ENCODE data around the gene ADAMTS16. TPM values are rescaled to one million over a fixed set of nuclear protein-coding genes. Genes with fewer than 3 reads are reported as not detected.

Gene ADAMTS16
- total RNA-seq, 2 experiments from 2014 or later: not detected

DNA sequence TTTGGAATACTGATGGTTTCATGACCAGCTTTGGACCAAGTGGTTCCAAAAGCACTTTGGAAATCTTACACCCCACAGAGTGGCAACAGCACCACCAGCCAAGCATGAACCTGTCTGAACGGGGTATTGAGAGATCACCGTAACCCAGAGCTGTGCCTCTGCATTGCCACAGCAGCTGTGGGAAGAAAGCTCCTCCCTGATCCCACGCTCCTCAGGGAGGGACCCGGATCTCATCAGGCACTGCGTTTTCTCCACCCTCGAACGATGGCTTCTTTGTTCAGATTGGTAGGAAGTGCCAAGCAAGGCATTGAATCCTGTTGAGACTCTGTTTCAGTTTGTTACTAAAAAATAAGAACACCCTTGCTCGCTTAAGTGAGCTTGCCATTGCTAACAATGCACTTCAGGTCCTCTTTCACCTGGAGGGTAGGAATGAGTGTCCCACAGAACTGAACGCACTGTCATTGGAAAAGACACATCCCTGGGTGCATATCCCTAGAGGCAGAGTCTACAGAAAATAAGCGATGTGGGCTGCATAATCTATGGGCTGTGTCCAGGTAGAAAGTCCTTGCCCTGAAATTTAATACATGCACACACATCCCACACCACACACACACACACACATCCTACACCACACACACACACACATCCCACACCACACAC, 164.4 kb downstream of the ADAMTS16 start:
- H3K4me1 Mint-ChIP-seq (ENCODE audit: low read depth): no peaks in the 10 kb centered on the region
- H3K4me3 Mint-ChIP-seq: no peak overlapping the region
- ChIA-PET CTCF (no interaction called here), POLR2A (no interaction called here)
- intact Hi-C loops (cut with micrococcal nuclease): no loop called here
- no peak overlapping the region for H3K27ac Mint-ChIP-seq
- no peaks in the 10 kb centered on the region for H3K36me3 Mint-ChIP-seq
- no peaks in the 10 kb centered on the region for H3K27me3 Mint-ChIP-seq
- peaks cover 19% of the 10 kb centered on the region for H3K9me3 Mint-ChIP-seq
- no peak for DNase-seq

- H3K27me3 Mint-ChIP-seq: no peaks in the 10 kb centered on the region
- no peak overlapping the region for H3K27ac Mint-ChIP-seq
- no peak for DNase-seq
- ChIA-PET CTCF (no interaction called here), POLR2A (no interaction called here)
- H3K9me3 Mint-ChIP-seq: peaks cover 16% of the 10 kb centered on the region
- H3K36me3 Mint-ChIP-seq: no peaks in the 10 kb centered on the region
- H3K4me1 Mint-ChIP-seq (ENCODE audit: low read depth): no peaks in the 10 kb centered on the region
- H3K4me3 Mint-ChIP-seq: no peak overlapping the region
- intact Hi-C loops (cut with micrococcal nuclease): no loop called here
Observed at GRCh38 chr5:5306696-5307095, 166.6 kb downstream of the ADAMTS16 start.

GRCh38 chr5:5308319-5308718, 168.2 kb downstream of the ADAMTS16 start:
- Mint-ChIP-seq H3K4me3 (no peak overlapping the region), H3K27ac (no peak overlapping the region), H3K36me3 (no peaks in the 10 kb centered on the region), H3K27me3 (no peaks in the 10 kb centered on the region), H3K9me3 (peaks cover 7% of the 10 kb centered on the region), H3K4me1 (ENCODE audit: low read depth) (no peaks in the 10 kb centered on the region)
- CTCF ChIA-PET: no interaction called here
- DNase-seq: no peak
- POLR2A ChIA-PET: no interaction called here
- intact Hi-C loops (cut with micrococcal nuclease): no loop called here

- Mint-ChIP-seq H3K4me1 (ENCODE audit: low read depth) (no peaks in the 10 kb centered on the region), H3K27ac (no peak overlapping the region), H3K4me3 (no peak overlapping the region), H3K27me3 (no peaks in the 10 kb centered on the region), H3K9me3 (peaks cover 2% of the 10 kb centered on the region), H3K36me3 (no peaks in the 10 kb centered on the region)
- CTCF ChIA-PET: no interaction called here
- POLR2A ChIA-PET: no interaction called here
- intact Hi-C loops (cut with micrococcal nuclease): no loop called here
- DNase-seq: no peak
Observed at GRCh38 chr5:5309645-5310044, 169.5 kb downstream of the ADAMTS16 start.

DNA sequence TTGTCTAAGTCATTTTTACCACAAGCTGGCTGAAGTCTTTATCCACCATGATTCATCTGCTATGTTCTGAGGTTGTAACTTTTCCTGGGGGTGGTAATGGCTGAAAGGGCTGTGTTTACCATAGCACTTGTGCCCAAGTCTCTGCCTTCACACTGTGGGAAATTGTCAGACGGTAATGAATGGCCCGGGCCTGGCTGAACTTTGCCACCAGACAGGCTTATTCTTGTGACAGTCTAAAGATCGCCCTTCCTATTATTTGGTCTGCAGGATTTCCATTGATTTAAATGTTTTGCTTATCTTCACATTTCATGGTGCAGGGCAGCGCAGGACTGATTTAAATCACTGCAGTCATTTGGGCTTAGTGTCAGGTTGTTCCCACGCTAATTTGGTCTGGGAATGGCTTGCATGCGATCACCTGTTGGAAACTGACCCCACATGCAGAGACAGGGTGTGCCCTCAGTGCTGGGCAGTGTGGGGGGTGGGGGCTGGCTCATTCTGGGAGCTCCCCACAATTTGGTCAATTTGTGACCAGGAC, 173.0 kb downstream of the ADAMTS16 start:
- ChIA-PET POLR2A (no interaction called here), CTCF (no interaction called here)
- H3K4me1 Mint-ChIP-seq (ENCODE audit: low read depth): no peaks in the 10 kb centered on the region
- H3K27me3 Mint-ChIP-seq: no peaks in the 10 kb centered on the region
- intact Hi-C loops (cut with micrococcal nuclease): no loop called here
- H3K36me3 Mint-ChIP-seq: no peaks in the 10 kb centered on the region
- no peak overlapping the region for H3K4me3 Mint-ChIP-seq
- DNase-seq: no peak
- H3K9me3 Mint-ChIP-seq: peaks cover 6% of the 10 kb centered on the region
- no peak overlapping the region for H3K27ac Mint-ChIP-seq

DNA sequence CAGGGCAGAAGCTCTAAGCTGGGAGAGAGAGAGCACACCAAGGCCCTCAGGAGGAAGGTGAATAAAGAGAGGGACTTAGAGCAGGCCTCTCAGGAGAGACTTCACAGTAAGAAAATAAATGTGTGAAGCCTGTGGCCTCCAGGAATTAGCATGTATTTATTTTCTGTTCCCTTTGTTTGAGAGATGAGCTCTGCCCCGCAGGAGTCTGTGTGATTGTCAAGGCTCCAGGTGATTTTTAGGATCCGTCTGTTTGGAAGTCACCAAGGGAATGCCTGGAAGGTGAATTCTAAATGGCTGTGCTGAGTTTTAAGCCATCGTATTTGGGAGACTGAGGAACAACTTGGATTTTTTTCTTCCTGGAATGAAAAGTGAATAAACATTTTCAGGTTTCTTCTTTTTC, 174.0 kb downstream of the ADAMTS16 start:
- DNase-seq: no peak
- Mint-ChIP-seq H3K36me3 (no peaks in the 10 kb centered on the region), H3K27me3 (no peaks in the 10 kb centered on the region), H3K4me3 (no peak overlapping the region), H3K27ac (no peak overlapping the region), H3K9me3 (peaks cover 6% of the 10 kb centered on the region), H3K4me1 (ENCODE audit: low read depth) (no peaks in the 10 kb centered on the region)
- CTCF ChIA-PET: no interaction called here
- POLR2A ChIA-PET: no interaction called here
- intact Hi-C loops (cut with micrococcal nuclease): no loop called here

DNA sequence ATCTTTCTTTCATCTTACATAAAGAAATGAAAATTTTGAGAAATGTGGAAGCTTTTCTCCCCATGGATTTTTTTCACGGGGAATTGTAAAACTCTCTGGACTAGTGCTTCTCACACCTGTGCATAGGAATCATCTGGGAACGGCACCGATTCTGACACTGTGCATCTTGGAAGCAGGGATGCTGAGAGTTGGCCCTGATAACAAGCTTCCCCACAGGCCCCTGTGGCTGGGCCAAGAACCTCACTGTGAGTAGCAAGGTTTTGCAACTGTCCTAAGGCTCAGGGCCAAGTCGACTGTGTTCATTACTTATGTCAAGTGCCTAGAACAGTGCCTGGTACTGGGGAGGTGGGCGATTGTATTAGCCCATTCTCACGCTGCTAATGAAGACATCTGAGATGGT, 174.5 kb downstream of the ADAMTS16 start:
- CTCF ChIA-PET: no interaction called here

GRCh38 chr5:5315068-5315980, 175.2 kb downstream of the ADAMTS16 start:
- CTCF ChIA-PET: no interaction called here
- POLR2A ChIA-PET: no interaction called here
- intact Hi-C loops (cut with micrococcal nuclease): no loop called here
- Mint-ChIP-seq H3K4me3 (no peak overlapping the region), H3K4me1 (ENCODE audit: low read depth) (no peaks in the 10 kb centered on the region), H3K27me3 (no peaks in the 10 kb centered on the region), H3K27ac (no peak overlapping the region), H3K36me3 (no peaks in the 10 kb centered on the region), H3K9me3 (peaks cover 5% of the 10 kb centered on the region)
- no peak for DNase-seq

More for the DNA sequence above, 174.5 kb downstream of the ADAMTS16 start:
- peaks cover 5% of the 10 kb centered on the region for H3K9me3 Mint-ChIP-seq
- DNase-seq: no peak
- no peak overlapping the region for H3K4me3 Mint-ChIP-seq
- POLR2A ChIA-PET: no interaction called here
- H3K36me3 Mint-ChIP-seq: no peaks in the 10 kb centered on the region
- no peak overlapping the region for H3K27ac Mint-ChIP-seq
- no peaks in the 10 kb centered on the region for H3K4me1 Mint-ChIP-seq (ENCODE audit: low read depth)
- intact Hi-C loops (cut with micrococcal nuclease): no loop called here
- no peaks in the 10 kb centered on the region for H3K27me3 Mint-ChIP-seq

GRCh38 chr5:5316334-5316733, 176.2 kb downstream of the ADAMTS16 start:
- no peak for DNase-seq
- ChIA-PET CTCF (no interaction called here), POLR2A (no interaction called here)
- Mint-ChIP-seq H3K27me3 (no peaks in the 10 kb centered on the region), H3K4me3 (no peak overlapping the region), H3K36me3 (no peaks in the 10 kb centered on the region), H3K9me3 (peaks cover 8% of the 10 kb centered on the region), H3K4me1 (ENCODE audit: low read depth) (no peaks in the 10 kb centered on the region), H3K27ac (no peak overlapping the region)
- intact Hi-C loops (cut with micrococcal nuclease): no loop called here

DNA sequence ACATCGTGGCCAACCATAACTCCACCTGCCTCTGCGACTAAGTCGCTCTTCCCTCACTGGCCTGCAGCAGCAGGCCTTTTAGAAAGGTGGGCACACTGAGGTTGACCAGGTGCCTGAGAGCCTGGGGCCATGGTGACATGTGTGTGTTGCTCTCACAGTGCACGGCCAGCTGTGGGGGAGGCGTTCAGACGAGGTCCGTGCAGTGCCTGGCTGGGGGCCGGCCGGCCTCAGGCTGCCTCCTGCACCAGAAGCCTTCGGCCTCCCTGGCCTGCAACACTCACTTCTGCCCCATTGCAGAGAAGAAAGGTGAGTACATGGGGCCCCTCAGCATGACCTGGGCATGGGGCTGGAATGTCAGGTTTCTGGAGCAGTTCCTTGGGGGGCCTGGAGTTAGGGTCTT, 177.8 kb downstream of the ADAMTS16 start:
- intact Hi-C loops (cut with micrococcal nuclease): no loop called here
- Mint-ChIP-seq H3K27ac (no peak overlapping the region), H3K4me3 (no peak overlapping the region), H3K36me3 (no peaks in the 10 kb centered on the region), H3K9me3 (peaks cover 13% of the 10 kb centered on the region), H3K4me1 (ENCODE audit: low read depth) (no peaks in the 10 kb centered on the region), H3K27me3 (no peaks in the 10 kb centered on the region)
- ChIA-PET POLR2A (no interaction called here), CTCF (no interaction called here)
- no peak for DNase-seq

DNA sequence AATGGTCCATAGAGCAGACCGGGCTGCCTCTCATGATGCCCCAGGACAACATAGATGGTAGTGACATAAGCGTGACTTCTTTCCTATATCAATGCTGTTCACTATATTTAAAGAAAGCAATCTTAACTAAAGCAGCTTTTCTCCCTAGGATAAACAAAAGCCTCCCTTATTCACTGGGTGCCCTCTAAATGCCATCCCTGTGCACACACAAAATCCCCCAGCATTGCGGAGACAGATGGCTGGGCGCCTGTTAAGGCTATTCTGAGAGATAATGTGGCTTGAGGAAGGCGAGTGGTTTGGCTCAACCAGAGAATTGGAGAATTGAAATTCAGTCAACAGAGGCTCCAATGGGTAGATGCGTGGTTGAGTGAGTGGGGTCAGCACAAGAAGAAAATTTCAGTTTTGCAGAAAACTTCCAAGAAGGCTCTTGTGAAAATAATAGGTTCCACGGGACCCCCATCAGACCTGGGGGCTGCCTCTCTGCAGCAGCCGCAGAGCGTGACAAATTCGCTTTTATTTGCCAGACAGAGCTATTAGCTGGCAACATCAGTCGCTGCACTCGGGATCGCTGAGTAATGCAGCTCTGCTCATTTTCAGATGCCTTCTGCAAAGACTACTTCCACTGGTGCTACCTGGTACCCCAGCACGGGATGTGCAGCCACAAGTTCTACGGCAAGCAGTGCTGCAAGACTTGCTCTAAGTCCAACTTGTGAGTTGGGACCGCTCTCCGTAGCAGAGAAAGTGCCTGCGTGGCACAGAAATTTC, 178.5 kb downstream of the ADAMTS16 start:
- POLR2A ChIA-PET: no interaction called here
- Mint-ChIP-seq H3K4me3 (no peak overlapping the region), H3K4me1 (ENCODE audit: low read depth) (no peaks in the 10 kb centered on the region), H3K27ac (no peak overlapping the region), H3K27me3 (no peaks in the 10 kb centered on the region), H3K9me3 (peaks cover 13% of the 10 kb centered on the region), H3K36me3 (no peaks in the 10 kb centered on the region)
- no peak for DNase-seq
- CTCF ChIA-PET: no interaction called here
- intact Hi-C loops (cut with micrococcal nuclease): no loop called here

- ChIA-PET CTCF (no interaction called here), POLR2A (no interaction called here)
- intact Hi-C loops (cut with micrococcal nuclease): no loop called here
- Mint-ChIP-seq H3K9me3 (peaks cover 14% of the 10 kb centered on the region), H3K27ac (no peak overlapping the region), H3K36me3 (no peaks in the 10 kb centered on the region), H3K4me1 (ENCODE audit: low read depth) (no peaks in the 10 kb centered on the region), H3K27me3 (no peaks in the 10 kb centered on the region), H3K4me3 (no peak overlapping the region)
- DNase-seq: no peak
Observed at GRCh38 chr5:5320062-5320805, 180.1 kb downstream of the ADAMTS16 start.

Measured in activated CD4-positive, alpha-beta memory T cell treated with anti-CD3 and anti-CD28 coated beads for 36 hours (primary cell).